Parathyroid adenoma (tissue), 2 donors: ENCODE results near the gene ANKRD9.
A peak's percentile ranks its signal among the peaks of the same experiment; 100 is the strongest.

ENCODE experiments used
- H2AFZ ChIP-seq: fragments of 300-600 bp; sonication (generic); one replicate; pipeline ENCODE4 v1.7.0; 2017; ENCODE audit warnings: antibody characterized with exemption, mild to moderate bottlenecking
- H3K27ac ChIP-seq: fragments of 300-600 bp; sonication (generic); one replicate; pipeline ENCODE4 v1.7.0; 2017
- H3K27me3 ChIP-seq: fragments of 300-600 bp; sonication (generic); one replicate; pipeline ENCODE4 v1.7.0; 2017; ENCODE audit warnings: low read length; ENCODE audit not compliant: control insufficient read depth, insufficient read depth
- H3K36me3 ChIP-seq: fragments of 300-600 bp; sonication (generic); one replicate; pipeline ENCODE4 v1.7.0; 2017; ENCODE audit warnings: low read length; ENCODE audit not compliant: control insufficient read depth, insufficient read depth
- H3K4me1 ChIP-seq: fragments of 300-600 bp; sonication (generic); one replicate; pipeline ENCODE4 v1.7.0; 2017; ENCODE audit warnings: control low read depth
- H3K4me2 ChIP-seq: fragments of 300-600 bp; sonication (generic); one replicate; pipeline ENCODE4 v1.7.0; 2017; ENCODE audit warnings: low read length
- H3K4me3 ChIP-seq: fragments of 300-600 bp; sonication (generic); one replicate; pipeline ENCODE4 v1.7.0; 2017; ENCODE audit warnings: low read depth, low read length
- H3K79me2 ChIP-seq: fragments of 300-600 bp; sonication (generic); one replicate; pipeline ENCODE4 v1.7.0; 2017; ENCODE audit warnings: control low read depth
- H3K9ac ChIP-seq: fragments of 300-600 bp; sonication (generic); one replicate; pipeline ENCODE4 v1.7.0; 2017; ENCODE audit warnings: mild to moderate bottlenecking
- H3K9me3 ChIP-seq: fragments of 300-600 bp; sonication (generic); one replicate; pipeline ENCODE4 v1.7.0; 2017; ENCODE audit warnings: low read length; ENCODE audit not compliant: control insufficient read depth
- TF ChIP-seq, protein P1 (sequence below): fragments of 300-600 bp; sonication (generic); IDR thresholded peaks from one replicate; pipeline ENCODE4 v1.7.0; 2017; ENCODE audit warnings: antibody characterized with exemption, mild to moderate bottlenecking
- donor health status: primary hyperparathyroidism.

The ANKRD9 gene

DNA sequence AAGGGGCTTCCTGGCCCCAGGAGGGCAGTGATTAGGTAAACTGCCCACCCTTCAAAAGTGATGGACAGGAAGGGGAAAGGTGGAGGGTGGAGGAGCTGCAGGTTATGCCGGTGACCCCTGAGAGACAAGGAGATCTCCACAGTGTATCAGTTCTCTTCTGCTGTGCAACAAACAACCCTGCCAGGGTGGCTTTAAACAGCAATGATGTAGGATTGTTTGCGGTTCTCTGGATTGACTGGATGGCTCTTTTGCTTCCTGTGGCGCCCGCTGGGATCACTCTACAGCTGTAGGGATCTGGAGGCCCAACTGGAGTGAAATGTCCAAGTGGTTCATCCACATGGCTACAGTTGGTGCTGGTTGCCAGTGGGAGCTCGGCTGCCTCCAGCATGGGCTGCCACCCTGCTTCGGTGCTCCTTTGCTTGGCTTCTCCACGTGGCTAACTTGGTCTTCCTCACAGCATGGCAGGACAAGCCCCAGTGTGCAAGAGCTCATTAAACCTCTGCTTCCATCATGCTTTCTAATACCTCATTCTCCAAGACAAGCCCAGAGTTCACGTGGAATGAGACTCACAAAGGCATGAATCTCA is 8.6 kb upstream of the ANKRD9 start:
- TF ChIP-seq, protein P1, sequence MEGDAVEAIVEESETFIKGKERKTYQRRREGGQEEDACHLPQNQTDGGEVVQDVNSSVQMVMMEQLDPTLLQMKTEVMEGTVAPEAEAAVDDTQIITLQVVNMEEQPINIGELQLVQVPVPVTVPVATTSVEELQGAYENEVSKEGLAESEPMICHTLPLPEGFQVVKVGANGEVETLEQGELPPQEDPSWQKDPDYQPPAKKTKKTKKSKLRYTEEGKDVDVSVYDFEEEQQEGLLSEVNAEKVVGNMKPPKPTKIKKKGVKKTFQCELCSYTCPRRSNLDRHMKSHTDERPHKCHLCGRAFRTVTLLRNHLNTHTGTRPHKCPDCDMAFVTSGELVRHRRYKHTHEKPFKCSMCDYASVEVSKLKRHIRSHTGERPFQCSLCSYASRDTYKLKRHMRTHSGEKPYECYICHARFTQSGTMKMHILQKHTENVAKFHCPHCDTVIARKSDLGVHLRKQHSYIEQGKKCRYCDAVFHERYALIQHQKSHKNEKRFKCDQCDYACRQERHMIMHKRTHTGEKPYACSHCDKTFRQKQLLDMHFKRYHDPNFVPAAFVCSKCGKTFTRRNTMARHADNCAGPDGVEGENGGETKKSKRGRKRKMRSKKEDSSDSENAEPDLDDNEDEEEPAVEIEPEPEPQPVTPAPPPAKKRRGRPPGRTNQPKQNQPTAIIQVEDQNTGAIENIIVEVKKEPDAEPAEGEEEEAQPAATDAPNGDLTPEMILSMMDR: no peak
- no peaks in the 10 kb centered on the region for H3K79me2 ChIP-seq
- no peak overlapping the region for H3K9ac ChIP-seq

DNA sequence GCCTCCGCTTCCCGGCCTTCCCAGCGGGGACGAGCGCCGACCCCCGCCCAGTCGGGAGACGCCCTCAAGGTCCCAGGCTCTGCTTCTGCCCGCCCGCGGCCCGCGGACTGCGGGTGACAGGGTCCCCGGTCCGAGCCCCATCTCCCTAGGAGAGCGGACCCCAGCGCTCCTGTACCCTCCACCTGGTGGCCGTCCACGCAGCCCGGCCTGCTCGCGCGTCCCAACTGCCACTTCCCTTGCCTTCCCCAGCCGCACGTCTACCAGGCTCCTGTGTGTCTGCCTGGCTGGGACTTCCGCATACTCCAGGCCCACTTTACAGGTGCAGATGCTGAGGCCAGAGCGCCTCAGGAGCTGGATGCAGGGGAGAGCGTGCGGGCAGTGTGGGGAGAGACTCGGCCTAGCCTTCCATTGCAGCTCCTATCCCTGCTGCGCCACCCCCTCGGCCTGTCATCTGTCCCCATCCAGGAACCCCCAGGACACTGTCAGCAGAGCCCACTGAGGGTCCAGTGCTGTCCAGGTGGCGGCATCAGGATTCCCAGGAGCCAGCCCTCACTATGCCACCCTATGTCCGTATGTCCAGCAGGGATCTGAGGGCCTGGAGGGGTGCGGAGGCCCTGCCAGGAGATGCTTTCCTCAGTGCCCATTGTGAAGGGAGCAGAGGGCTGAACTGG is 8.0 kb upstream of the ANKRD9 start:
- no peaks in the 10 kb centered on the region for H3K27me3 ChIP-seq
- H3K9me3 ChIP-seq: no peaks in the 10 kb centered on the region
- no peaks in the 10 kb centered on the region for H3K79me2 ChIP-seq
- H3K4me2 ChIP-seq: peak overlapping the region; percentile 99
- H3K4me3 ChIP-seq: peak overlapping the region; percentile 47
- H3K9ac ChIP-seq: no peak overlapping the region
- no peaks in the 10 kb centered on the region for H3K36me3 ChIP-seq
- peak overlapping the region; percentile 94 for H2AFZ ChIP-seq
- no peak overlapping the region for H3K27ac ChIP-seq
- H3K4me1 ChIP-seq: no peaks in the 10 kb centered on the region
- TF ChIP-seq, protein P1: no peak

More for the DNA sequence above, 8.6 kb upstream of the ANKRD9 start:
- no peaks in the 10 kb centered on the region for H3K27me3 ChIP-seq
- H3K4me1 ChIP-seq: no peaks in the 10 kb centered on the region
- H3K27ac ChIP-seq: no peak overlapping the region
- H3K4me3 ChIP-seq: no peak overlapping the region
- H3K36me3 ChIP-seq: no peaks in the 10 kb centered on the region
- no peak overlapping the region for H2AFZ ChIP-seq
- no peak overlapping the region for H3K4me2 ChIP-seq
- no peaks in the 10 kb centered on the region for H3K9me3 ChIP-seq

DNA sequence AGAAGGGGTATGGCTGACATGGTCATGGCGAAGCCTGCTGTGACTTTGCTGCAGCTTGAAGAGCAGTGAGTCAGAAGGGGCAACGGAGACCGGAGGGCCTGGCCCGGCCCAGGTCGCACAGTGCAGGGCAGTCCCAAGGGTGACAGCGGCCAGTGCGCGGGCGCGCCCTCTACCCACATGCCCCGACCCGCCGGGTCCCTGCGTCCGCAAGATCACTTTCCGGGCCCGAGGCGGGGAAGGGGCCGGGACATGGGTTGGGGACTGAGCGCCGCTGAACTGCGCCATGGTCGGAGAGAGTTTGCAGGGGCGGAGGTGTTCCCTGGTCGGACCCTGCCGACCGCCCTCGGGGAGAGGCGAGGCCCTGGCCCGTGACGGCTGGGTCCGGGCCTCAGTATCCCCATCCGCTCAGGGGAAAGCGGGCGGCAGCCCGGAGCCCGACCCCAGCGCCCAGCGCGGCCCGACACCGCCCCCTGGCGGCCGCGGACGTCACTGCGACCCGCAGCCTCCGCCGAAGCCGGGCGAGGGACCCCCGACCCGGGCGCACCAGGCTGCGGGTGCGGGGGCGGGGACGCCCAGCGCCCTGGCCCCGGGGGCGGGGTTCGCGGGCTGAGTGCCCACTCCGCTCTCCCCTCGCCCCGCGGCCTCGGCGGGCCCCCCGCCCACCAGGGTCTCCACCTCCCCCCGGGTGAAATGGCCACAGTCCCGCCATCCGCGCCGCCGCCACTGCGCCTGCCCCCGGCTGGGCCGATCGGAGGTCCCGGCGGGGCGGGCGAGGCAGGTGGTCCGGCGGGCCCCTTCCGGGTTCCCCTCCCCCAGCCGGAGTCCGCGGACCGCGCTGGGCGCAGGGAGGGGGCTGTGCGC is 7.2 kb upstream of the ANKRD9 start:
- Histone ChIP-seq H3K27me3 (no peaks in the 10 kb centered on the region), H3K27ac (no peak overlapping the region)
- TF ChIP-seq, protein P1: peak; percentile 64

DNA sequence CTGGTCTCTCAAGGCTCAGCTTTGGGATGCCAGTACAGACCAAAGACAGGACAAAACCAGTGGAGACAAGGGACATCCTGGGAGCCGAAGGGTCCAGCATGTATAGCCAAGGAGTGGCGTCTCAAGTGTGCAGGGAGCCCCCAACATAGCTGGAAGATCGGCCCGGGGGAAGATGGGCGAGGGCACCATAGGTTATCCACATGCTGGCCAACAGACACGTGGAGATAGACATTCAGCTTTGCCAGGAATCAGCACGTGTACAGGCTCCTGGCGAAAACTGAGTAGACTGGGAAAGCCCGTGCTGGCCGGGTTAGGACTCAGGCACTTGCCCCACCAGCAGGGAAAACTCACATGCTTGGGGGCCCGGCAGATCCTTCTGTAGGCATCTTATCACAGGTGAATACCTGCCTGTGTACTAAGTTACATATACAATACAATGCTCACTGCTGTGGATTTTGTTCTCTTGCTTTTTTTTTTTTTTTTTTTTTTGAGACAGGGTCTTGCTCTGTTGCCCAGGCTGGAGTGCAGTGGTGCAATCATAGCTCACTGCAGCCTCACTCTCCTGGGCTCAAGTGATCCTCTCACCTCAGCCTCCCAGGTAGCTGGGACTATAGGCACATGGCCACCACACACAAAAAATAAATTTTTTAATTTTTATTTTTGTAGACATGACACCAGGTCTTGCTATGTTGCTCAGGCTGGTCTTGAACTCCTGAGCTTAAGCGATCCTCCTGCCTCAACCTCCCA is 5.6 kb upstream of the ANKRD9 start:
- no peak overlapping the region for H3K9ac ChIP-seq
- H3K27ac ChIP-seq: no peak overlapping the region
- H3K4me1 ChIP-seq: peaks cover 8% of the 10 kb centered on the region
- H2AFZ ChIP-seq: no peak overlapping the region
- no peaks in the 10 kb centered on the region for H3K79me2 ChIP-seq
- TF ChIP-seq, protein P1: no peak
- H3K4me3 ChIP-seq: no peak overlapping the region
- H3K9me3 ChIP-seq: no peaks in the 10 kb centered on the region
- H3K36me3 ChIP-seq: no peaks in the 10 kb centered on the region
- no peak overlapping the region for H3K4me2 ChIP-seq
- no peaks in the 10 kb centered on the region for H3K27me3 ChIP-seq

More for the DNA sequence above, 7.2 kb upstream of the ANKRD9 start:
- peak overlapping the region; percentile 94 for H2AFZ ChIP-seq
- H3K4me3 ChIP-seq: peak overlapping the region; percentile 69
- no peak overlapping the region for H3K9ac ChIP-seq
- peak overlapping the region; percentile 99 for H3K4me2 ChIP-seq
- no peaks in the 10 kb centered on the region for H3K36me3 ChIP-seq
- no peaks in the 10 kb centered on the region for H3K4me1 ChIP-seq
- H3K9me3 ChIP-seq: no peaks in the 10 kb centered on the region
- H3K79me2 ChIP-seq: no peaks in the 10 kb centered on the region
